ENCODE data around the gene CAMK4.

CAMK4 gene

GRCh38 chr5:111223787-111224560 lies at the start of gene CAMK4:
TSS of gene CAMK4 (plus strand) at chr5:111224384. CDS start at chr5:111224484, 100 bp downstream.
- H3K27ac ChIP-seq = no peak within 1 kb of the TSS
- TF ChIP-seq, protein P1, sequence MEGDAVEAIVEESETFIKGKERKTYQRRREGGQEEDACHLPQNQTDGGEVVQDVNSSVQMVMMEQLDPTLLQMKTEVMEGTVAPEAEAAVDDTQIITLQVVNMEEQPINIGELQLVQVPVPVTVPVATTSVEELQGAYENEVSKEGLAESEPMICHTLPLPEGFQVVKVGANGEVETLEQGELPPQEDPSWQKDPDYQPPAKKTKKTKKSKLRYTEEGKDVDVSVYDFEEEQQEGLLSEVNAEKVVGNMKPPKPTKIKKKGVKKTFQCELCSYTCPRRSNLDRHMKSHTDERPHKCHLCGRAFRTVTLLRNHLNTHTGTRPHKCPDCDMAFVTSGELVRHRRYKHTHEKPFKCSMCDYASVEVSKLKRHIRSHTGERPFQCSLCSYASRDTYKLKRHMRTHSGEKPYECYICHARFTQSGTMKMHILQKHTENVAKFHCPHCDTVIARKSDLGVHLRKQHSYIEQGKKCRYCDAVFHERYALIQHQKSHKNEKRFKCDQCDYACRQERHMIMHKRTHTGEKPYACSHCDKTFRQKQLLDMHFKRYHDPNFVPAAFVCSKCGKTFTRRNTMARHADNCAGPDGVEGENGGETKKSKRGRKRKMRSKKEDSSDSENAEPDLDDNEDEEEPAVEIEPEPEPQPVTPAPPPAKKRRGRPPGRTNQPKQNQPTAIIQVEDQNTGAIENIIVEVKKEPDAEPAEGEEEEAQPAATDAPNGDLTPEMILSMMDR (conservative IDR thresholded peaks at IDR 0.05) = no peak

GRCh38 chr5:111183064-111183463 lies 41.1 kb upstream of the CAMK4 start:
- TF ChIP-seq, protein P1 (conservative IDR thresholded peaks at IDR 0.05) = no peak
- H3K27ac ChIP-seq = no peak overlapping the region

GRCh38 chr5:111187079-111187478 lies 37.1 kb upstream of the CAMK4 start:
- H3K27ac ChIP-seq = no peak overlapping the region
- TF ChIP-seq, protein P1 (conservative IDR thresholded peaks at IDR 0.05) = no peak

DNA sequence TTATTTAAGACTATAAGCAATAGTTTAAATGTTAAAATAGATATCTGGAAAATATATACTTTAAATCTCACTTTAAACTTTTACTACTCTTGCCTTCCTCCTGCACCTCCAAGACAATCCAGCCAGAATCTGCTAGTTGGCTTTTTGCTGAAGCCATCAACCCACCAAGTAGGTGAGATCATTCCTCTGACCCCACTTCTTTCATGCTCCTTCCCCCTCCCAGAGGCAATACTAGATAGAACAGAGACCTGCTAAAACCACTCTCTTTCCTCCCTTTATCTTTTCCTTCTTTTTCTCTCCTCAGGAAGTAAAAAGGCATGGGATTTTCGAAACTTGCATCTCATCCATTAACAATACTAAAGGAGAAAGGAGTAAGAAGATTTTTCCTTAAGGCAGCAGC lies 30.1 kb upstream of the CAMK4 start:
- TF ChIP-seq, protein P1 (conservative IDR thresholded peaks at IDR 0.05) = no peak
- no peak overlapping the region for H3K27ac ChIP-seq

- TF ChIP-seq, protein P1 (conservative IDR thresholded peaks at IDR 0.05) = no peak
- H3K27ac ChIP-seq = no peak overlapping the region
Observed at GRCh38 chr5:111194925-111195324, 29.3 kb upstream of the CAMK4 start.

DNA sequence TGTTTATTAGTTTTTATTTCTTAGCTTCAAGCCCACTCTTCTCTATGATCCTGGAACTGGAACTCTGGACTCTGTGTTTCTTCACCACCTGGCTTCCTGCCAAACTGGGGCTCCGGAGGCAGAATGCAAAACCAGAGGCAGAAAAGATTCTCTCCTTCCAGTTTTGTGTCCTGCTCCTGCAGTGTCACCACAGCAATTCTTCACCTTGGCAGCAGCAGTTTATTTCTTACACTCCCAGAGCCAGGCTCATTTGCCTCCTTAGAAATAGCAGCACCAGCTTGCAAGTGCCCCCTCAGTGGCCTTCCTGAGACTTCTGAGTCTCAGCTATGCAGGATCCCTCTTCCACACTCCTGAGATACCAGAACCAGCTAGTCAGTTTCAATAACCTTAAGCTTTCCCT lies 26.7 kb upstream of the CAMK4 start:
- no peak overlapping the region for H3K27ac ChIP-seq
- TF ChIP-seq, protein P1 (conservative IDR thresholded peaks at IDR 0.05) = no peak

- TF ChIP-seq, protein P1 (conservative IDR thresholded peaks at IDR 0.05) = no peak
- H3K27ac ChIP-seq = no peak overlapping the region
Observed at GRCh38 chr5:111198281-111198966, 25.8 kb upstream of the CAMK4 start.

Data from VCaP (cell line).